HCT116 (cell line): ENCODE results near the gene GPR108.

Experiments used
- CTCF ChIP-seq, 3 experiments: fragments of 200-600 bp in 1 of 3; sonication (generic) in 1 of 3; IDR thresholded peaks in 2 of 3; conservative IDR thresholded peaks in 1 of 3; 2 replicates each; pipeline ENCODE4 v1.5.1; 2012 to 2017; ENCODE audit warnings: low read depth in 2 of 3, low read length in 2 of 3, antibody characterized with exemption in 1 of 3, borderline replicate concordance in 1 of 3, control low read depth in 1 of 3, mild to moderate bottlenecking in 1 of 3, mixed read lengths in 1 of 3, mixed run types in 1 of 3, moderate library complexity in 1 of 3; ENCODE audit not compliant: insufficient read depth in 1 of 3
- EGR1 ChIP-seq: IDR thresholded peaks from 2 replicates; pipeline ENCODE4 v1.6.1; 2012; ENCODE audit warnings: low read depth
- ELF1 ChIP-seq: IDR thresholded peaks from 2 replicates; pipeline ENCODE4 v1.6.1; 2012; ENCODE audit warnings: low read depth, borderline replicate concordance
- EZH2phosphoT487 ChIP-seq: fragments of 200-600 bp; IDR thresholded peaks from 2 replicates; pipeline ENCODE4 v1.6.1; 2018; ENCODE audit warnings: antibody characterized with exemption, borderline replicate concordance
- POLR2A ChIP-seq: IDR thresholded peaks from 2 replicates; pipeline ENCODE4 v1.7.0; 2011; ENCODE audit warnings: borderline replicate concordance; ENCODE audit not compliant: insufficient read depth, insufficient read length; ENCODE audit errors: extremely low read depth
- POLR2AphosphoS5 ChIP-seq: IDR thresholded peaks from 2 replicates; pipeline ENCODE4 v1.6.1; 2011; ENCODE audit warnings: mild to moderate bottlenecking, low read depth, low read length, moderate library complexity
- RAD21 ChIP-seq: IDR thresholded peaks from 2 replicates; pipeline ENCODE4 v1.6.1; 2012; ENCODE audit warnings: low read depth, mild to moderate bottlenecking
- YY1 ChIP-seq: IDR thresholded peaks from 2 replicates; pipeline ENCODE4 v1.6.1; 2011; ENCODE audit warnings: low read length, low read depth, moderate library complexity, mild to moderate bottlenecking; ENCODE audit not compliant: insufficient replicate concordance; ENCODE audit errors: extremely low read depth
- ZNF274 ChIP-seq: fragments of 200-500 bp; sonication (Bioruptor generic); IDR thresholded peaks from 2 replicates; pipeline ENCODE4 v1.6.1; 2014; ENCODE audit warnings: mild to moderate bottlenecking, low read depth, low read length, inconsistent platforms

DNA sequence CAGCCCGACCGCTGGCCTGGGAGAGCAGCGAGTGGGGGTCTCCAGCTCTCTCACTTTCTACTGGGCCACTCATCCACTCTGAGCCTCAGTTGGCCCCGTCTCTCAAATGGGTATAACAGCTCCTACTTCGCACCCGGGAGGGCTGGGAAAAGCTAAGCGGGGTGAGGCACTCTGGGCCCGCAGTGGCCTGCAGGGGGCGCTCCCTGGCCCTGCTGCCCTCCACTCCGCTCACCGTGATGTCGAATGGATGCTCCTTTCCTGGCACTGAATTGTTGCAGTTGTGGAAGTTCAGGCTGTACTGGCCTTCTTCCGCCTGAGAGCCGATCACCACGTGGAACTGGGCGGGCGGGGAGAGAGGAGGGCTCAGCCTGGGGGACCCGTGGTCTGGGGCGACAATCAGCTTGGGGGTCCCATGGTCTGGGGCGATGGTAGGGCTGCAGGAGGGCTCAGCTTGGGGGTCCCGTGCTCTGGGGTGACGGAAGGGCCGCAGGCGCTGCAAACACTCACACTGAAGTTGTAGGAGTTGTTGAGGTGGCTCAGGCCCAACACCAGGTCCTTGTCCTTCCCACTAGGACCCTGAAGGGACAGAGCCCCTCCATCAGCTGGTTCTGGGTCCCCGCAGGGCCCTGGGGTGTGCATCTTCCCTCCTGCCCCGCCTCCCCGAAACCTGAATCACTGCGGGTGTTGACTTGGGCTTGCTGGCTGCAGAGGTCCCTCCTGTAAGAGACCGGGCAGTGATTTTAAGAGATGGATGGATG lies 3.9 kb downstream of the GPR108 start:
- TF ChIP-seq RAD21: no peak; the same call in 1 of the 2 replicates
- no peak for TF ChIP-seq ELF1
- no peak for TF ChIP-seq POLR2A
- peak in 2 of 3 experiments; percentile 60 to 69; a peak in 4 of 6 replicates for TF ChIP-seq CTCF (IDR thresholded peaks at IDR 0.05 in 2 of 3, conservative IDR thresholded peaks at IDR 0.05 in 1 of 3; ENCODE audit: borderline replicate concordance in 1 of 3, insufficient read depth in 1 of 3, low read depth in 2 of 3, low read length in 2 of 3)
- TF ChIP-seq ZNF274: no peak
- no peak for TF ChIP-seq POLR2AphosphoS5
- no peak for TF ChIP-seq YY1
- no peak for TF ChIP-seq EZH2phosphoT487
- TF ChIP-seq EGR1: no peak
